Gastrocnemius medialis (tissue), 4 donors: ENCODE measurements around the gene ANKRD9. TPM values are rescaled to one million over a fixed set of nuclear protein-coding genes. Genes with fewer than 3 reads are reported as not detected.

Source experiments
- ATAC-seq, 2 donors: fragments of 150-250 bp; one replicate each; pipeline ENCODE4 v1.9.1; 2016
- DNase-seq, 2 donors: peaks; one replicate each; pipeline ENCODE4 v3.0.0-alpha.2; 2019
- H3K27ac ChIP-seq, 4 donors: fragments of 200-600 bp; sonication (generic); 1 replicate in 1 of 4; 2 replicates in 3 of 4; pipeline ENCODE4 v1.5.1; 2016 to 2018; ENCODE audit warnings: mild to moderate bottlenecking in 2 of 4, moderate library complexity in 1 of 4
- H3K27me3 ChIP-seq, 3 donors: fragments of 200-600 bp; sonication (generic) in 2 of 3; 1 replicate in 1 of 3; 2 replicates in 2 of 3; pipeline versions ENCODE4 v1.5.1 to v1.6.0; 2016 to 2019; ENCODE audit warnings: mild to moderate bottlenecking in 1 of 3, moderate library complexity in 1 of 3
- H3K36me3 ChIP-seq, 2 donors: fragments of 200-600 bp; sonication (generic) in 1 of 2; one replicate each; pipeline ENCODE4 v1.5.1; 2017 to 2018
- H3K4me1 ChIP-seq, 2 donors: fragments of 200-600 bp; sonication (generic) in 1 of 2; one replicate each; pipeline ENCODE4 v1.5.1; 2016 to 2017; ENCODE audit warnings: mild to moderate bottlenecking in 2 of 2
- H3K4me3 ChIP-seq, 4 donors: fragments of 200-600 bp; sonication (generic) in 3 of 4; 1 replicate in 1 of 4; 2 replicates in 3 of 4; pipeline ENCODE4 v1.5.1; 2016 to 2019; ENCODE audit warnings: mild to moderate bottlenecking in 2 of 4
- H3K9me3 ChIP-seq, 3 donors: fragments of 200-600 bp; sonication (generic) in 2 of 3; 1 replicate in 1 of 3; 2 replicates in 2 of 3; pipeline ENCODE4 v1.5.1; 2016 to 2019
- POLR2A ChIP-seq, 2 donors: fragments of 450-650 bp; IDR thresholded peaks; one replicate each; pipeline ENCODE4 v1.6.1; 2017; ENCODE audit warnings: antibody characterized with exemption in 2 of 2, mild to moderate bottlenecking in 2 of 2, moderate library complexity in 2 of 2
- in situ Hi-C, 4 donors: fragments of 200-750 bp; cut with MboI; loops; one replicate each; pipeline versions ENCODE4 v1.15.0 to v1.8.0; 2017; ENCODE audit warnings: low sequenced_read_pairs in 4 of 4
- intact Hi-C: fragments of 100-400 bp; cut with DNase I; formaldehyde crosslinking; loops from one replicate; pipeline ENCODE4 v1.15.1; 2023; ENCODE audit warnings: low total_unique reads
- total RNA-seq, 4 donors: library from RNA; depleted of rRNA; stranded (reverse); fragments of >200 nt; gene quantifications; one replicate each; pipeline versions ENCODE4 v1.1.0 to v1.2.3, GENCODE V29; 2016
- TF ChIP-seq, protein P1 (sequence below), 5 experiments: fragments of 450-650 bp in 3 of 5; fragments of 200-600 bp in 2 of 5; sonication (generic) in 2 of 5; IDR thresholded peaks in 4 of 5; conservative IDR thresholded peaks in 1 of 5; 1 replicate in 4 of 5; 2 replicates in 1 of 5; pipeline ENCODE4 v1.5.1; 2016 to 2019; ENCODE audit warnings: antibody characterized with exemption in 5 of 5, mild to moderate bottlenecking in 3 of 5, moderate library complexity in 3 of 5

ANKRD9 gene
- total RNA-seq, 4 donors from 2014 or later: 155 to 450 (median 216) TPM

DNA sequence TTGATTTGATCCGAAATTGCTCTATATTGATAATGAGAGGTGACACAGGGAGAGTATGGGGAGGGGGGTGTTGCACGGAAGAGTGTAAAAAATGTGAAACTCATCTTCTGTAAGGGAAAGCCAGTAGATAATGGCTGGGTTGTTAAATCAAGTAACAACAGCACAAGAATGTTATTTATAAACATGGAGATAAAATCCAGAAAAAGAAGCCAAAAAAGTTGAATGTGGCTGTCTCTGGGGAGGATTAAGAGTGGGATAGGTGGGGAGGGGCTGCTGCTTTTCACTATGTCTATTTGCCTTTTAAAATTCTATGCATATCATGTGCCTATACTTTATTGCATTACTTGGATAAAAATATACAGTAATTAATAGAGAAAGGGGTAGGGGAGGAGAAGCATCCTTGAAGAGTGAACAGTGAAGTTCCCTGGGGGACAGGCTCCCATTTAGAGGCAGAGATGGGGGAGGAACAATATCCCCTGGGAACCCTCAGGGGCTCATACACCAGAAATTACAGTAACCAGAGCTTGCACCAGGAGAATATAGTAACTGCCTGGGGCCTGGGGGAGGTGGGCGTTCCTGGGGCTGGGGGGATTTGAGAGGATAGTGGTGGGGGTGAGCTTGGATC lies 39.2 kb upstream of the ANKRD9 start:
- ATAC-seq: no peak
- TF ChIP-seq, protein P1, sequence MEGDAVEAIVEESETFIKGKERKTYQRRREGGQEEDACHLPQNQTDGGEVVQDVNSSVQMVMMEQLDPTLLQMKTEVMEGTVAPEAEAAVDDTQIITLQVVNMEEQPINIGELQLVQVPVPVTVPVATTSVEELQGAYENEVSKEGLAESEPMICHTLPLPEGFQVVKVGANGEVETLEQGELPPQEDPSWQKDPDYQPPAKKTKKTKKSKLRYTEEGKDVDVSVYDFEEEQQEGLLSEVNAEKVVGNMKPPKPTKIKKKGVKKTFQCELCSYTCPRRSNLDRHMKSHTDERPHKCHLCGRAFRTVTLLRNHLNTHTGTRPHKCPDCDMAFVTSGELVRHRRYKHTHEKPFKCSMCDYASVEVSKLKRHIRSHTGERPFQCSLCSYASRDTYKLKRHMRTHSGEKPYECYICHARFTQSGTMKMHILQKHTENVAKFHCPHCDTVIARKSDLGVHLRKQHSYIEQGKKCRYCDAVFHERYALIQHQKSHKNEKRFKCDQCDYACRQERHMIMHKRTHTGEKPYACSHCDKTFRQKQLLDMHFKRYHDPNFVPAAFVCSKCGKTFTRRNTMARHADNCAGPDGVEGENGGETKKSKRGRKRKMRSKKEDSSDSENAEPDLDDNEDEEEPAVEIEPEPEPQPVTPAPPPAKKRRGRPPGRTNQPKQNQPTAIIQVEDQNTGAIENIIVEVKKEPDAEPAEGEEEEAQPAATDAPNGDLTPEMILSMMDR (IDR thresholded peaks at IDR 0.05 in 4 of 5, conservative IDR thresholded peaks at IDR 0.05 in 1 of 5): no peak
- TF ChIP-seq POLR2A (IDR thresholded peaks at IDR 0.05): no peak
- peaks cover 24 to 27% (median 26%) of the 10 kb centered on the region in 3 donors for H3K27me3 ChIP-seq
- H3K9me3 ChIP-seq: no peaks in the 10 kb centered on the region
- intact Hi-C loops (no loop called here), in situ Hi-C loops (no loop called here)
- H3K36me3 ChIP-seq: no peaks in the 10 kb centered on the region
- H3K4me3 ChIP-seq: no peak overlapping the region
- no peaks in the 10 kb centered on the region for H3K4me1 ChIP-seq
- no peak overlapping the region for H3K27ac ChIP-seq
- DNase-seq: no peak

DNA sequence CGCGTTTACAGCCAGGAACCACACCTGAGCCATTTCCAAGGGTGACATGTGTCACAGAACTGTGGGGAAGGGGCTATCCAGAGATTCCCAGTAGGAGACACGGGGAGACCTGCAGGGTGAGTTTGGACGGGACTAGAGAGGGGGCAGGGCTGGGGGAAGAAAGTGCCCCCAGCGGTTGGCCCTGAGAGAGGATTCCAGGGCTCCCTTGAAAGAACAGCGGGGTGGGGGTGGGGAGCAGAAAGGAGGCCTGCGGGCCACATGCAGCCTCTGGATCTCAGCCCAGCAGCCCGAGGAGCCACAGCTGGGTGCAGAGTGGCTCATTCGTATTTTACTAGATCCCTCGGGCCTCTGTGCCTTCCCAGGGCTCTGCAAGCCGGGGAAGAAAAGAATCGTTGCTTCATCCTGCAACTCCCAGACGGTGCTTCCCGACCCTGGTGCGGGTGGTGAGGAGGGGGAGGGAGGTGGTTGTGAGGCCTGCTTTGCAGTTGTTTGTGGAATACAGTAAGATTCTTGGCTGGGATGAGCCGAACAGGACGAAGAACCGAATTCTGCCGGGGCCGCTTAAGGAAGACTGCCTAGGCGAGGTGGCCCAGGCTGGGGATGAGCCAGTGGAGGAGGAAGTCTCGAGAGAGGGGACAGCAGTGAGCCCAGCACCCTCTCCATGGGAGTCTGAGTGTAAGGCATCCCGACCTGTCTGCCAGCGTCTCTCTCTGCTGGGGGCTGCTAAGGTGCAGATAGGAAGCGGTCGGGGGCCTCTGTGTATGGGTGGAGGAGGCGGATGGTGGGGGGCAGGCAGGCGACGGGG lies 36.1 kb upstream of the ANKRD9 start:
- Histone ChIP-seq H3K27ac (no peak overlapping the region), H3K4me3 (no peak overlapping the region), H3K27me3 (peaks cover 24 to 30% (median 26%) of the 10 kb centered on the region in 3 donors), H3K9me3 (no peaks in the 10 kb centered on the region), H3K4me1 (no peaks in the 10 kb centered on the region), H3K36me3 (no peaks in the 10 kb centered on the region)
- in situ Hi-C loops: no loop called here
- TF ChIP-seq, protein P1 (IDR thresholded peaks at IDR 0.05 in 4 of 5, conservative IDR thresholded peaks at IDR 0.05 in 1 of 5): no peak
- no peak for TF ChIP-seq POLR2A (IDR thresholded peaks at IDR 0.05)
- intact Hi-C loops: no loop called here
- ATAC-seq (no peak), DNase-seq (no peak)

DNA sequence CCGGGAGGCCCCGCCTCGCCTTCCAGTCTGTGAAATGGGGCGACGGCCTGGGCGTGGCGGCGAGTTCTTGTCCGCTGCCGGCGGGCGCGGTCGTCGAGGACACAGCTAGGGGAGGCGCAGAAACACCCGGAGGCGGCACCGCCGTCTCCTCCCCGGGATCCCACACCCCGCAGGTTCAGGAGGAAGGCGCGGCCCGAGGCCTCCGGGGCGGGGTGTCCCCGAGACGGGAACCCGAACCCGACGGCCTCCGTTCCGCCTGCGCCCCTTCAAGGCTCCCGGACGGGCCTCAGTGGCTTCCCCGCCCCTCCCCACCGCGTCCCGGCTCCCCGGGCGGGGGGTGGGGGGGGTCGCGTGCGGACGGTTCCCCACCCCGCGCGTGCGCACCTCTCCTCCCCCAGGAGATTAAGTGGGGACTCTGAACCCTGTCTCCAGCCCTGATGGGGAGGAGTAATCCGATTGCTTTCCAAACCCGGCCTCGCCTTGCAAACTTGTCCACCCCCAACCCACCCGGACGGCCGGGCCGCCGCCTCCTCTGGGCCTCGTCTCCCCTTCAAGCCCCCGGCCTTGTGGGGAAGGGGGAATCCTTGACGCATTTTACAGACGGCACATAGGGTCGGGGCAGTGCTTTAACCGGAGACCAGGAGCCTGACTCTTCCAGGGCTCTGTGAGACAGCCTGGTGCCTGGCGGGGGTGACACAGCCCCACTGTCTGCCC lies 35.3 kb upstream of the ANKRD9 start:
- intact Hi-C loops (no loop called here), in situ Hi-C loops (no loop called here)
- Histone ChIP-seq H3K4me3 (no peak overlapping the region), H3K27ac (no peak overlapping the region), H3K36me3 (no peaks in the 10 kb centered on the region), H3K4me1 (peaks cover 0 to 3% of the 10 kb centered on the region in 2 donors), H3K9me3 (no peaks in the 10 kb centered on the region), H3K27me3 (peaks cover 24 to 30% (median 26%) of the 10 kb centered on the region in 3 donors)
- ATAC-seq: no peak
- no peak for DNase-seq
- no peak for TF ChIP-seq POLR2A (IDR thresholded peaks at IDR 0.05)
- TF ChIP-seq, protein P1 (IDR thresholded peaks at IDR 0.05 in 4 of 5, conservative IDR thresholded peaks at IDR 0.05 in 1 of 5): no peak

DNA sequence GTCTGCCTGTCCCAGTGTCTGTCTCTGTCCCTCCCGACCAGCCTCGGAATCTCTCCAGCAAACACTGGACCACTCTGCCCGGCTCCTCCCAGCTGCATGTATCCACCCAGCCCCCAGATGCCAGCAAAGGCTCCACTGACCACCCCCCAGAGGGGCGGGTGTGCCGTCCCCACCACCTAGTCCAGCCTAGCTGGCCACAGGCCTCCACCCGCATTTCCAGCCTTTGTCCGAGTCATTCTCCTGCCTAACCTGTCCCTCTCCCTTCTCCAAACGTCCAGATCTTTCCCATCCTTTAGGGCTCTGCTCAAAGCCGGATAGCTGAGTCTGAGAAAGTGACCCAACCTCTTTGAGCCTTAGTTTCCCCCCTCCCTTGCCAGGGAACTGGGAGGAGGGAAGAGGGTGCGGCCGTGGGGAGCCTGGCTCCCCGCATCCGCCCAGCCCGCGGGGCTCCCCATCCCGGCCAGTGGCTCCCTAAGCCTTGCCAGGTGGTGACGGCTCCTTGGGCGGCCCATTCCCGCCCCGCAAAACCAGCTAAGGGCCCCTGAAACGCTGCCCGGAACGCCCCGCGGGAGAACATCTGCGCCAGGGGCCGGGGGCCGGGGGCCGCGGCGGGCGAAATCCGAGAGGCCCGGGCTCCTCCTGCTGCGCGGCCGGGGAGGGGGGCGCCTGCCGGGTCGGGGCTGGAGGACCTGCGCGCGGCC lies 34.6 kb upstream of the ANKRD9 start:
- DNase-seq: no peak
- Histone ChIP-seq H3K27me3 (peaks cover 24 to 30% (median 26%) of the 10 kb centered on the region in 3 donors), H3K9me3 (no peaks in the 10 kb centered on the region), H3K36me3 (no peaks in the 10 kb centered on the region), H3K4me3 (no peak overlapping the region), H3K4me1 (peaks cover 0 to 3% of the 10 kb centered on the region in 2 donors), H3K27ac (no peak overlapping the region)
- ATAC-seq: no peak
- intact Hi-C loops: no loop called here
- in situ Hi-C loops: no loop called here
- TF ChIP-seq POLR2A (IDR thresholded peaks at IDR 0.05): no peak
- TF ChIP-seq, protein P1 (IDR thresholded peaks at IDR 0.05 in 4 of 5, conservative IDR thresholded peaks at IDR 0.05 in 1 of 5): no peak
